Subcutaneous adipose tissue (tissue), 4 donors: ENCODE measurements around the gene PA2G4. TPM values are rescaled to one million over a fixed set of nuclear protein-coding genes. Genes with fewer than 3 reads are reported as not detected.

ENCODE experiments used
- CTCF ChIP-seq: fragments of 450-650 bp; IDR thresholded peaks from one replicate; pipeline ENCODE4 v1.5.1; 2016; ENCODE audit warnings: low read depth, mild to moderate bottlenecking, control low read depth, antibody characterized with exemption, moderate library complexity
- total RNA-seq, 4 donors: library from RNA; depleted of rRNA; stranded (reverse); fragments of >200 nt; gene quantifications; one replicate each; pipeline ENCODE4 v1.1.0, GENCODE V29; 2016

The PA2G4 gene
- total RNA-seq, 4 donors from 2014 or later = 60.9 to 99.1 (median 87.1) TPM

- TF ChIP-seq CTCF = no peak
These were observed 9.7 kb downstream of the PA2G4 start for GRCh38 chr12:56114084-56114483.

GRCh38 chr12:56115329-56115728 lies 11.0 kb downstream of the PA2G4 start:
- TF ChIP-seq CTCF = no peak

- no peak for TF ChIP-seq CTCF
These were observed 12.1 kb downstream of the PA2G4 start, which contains the start of gene RPL41 for GRCh38 chr12:56116267-56117081. TSS of gene RPL41 (plus strand) at chr12:56116633.

GRCh38 chr12:56117778-56118687 lies 13.7 kb downstream of the PA2G4 start, which contains the start of gene ZC3H10:
TSS of gene ZC3H10 (plus strand) at chr12:56118266. CDS start at chr12:56120563, 2,297 bp downstream.
- TF ChIP-seq CTCF = no peak

GRCh38 chr12:56118688-56119357 lies 14.5 kb downstream of the PA2G4 start:
- TF ChIP-seq CTCF = no peak

- no peak for TF ChIP-seq CTCF
These were observed 15.0 kb downstream of the PA2G4 start for GRCh38 chr12:56119361-56119796.
